Pancreas (tissue), 10 donors: Measurements from ENCODE around the gene ABCF1. TPM values are rescaled to one million over a fixed set of nuclear protein-coding genes. Genes with fewer than 3 reads are reported as not detected.

Source experiments
- ATAC-seq, 4 donors: fragments of 200-7000 bp; cut with Tn5 transposase; one replicate each; pipeline versions ENCODE4 v1.8.0 to v1.9.1; 2020; ENCODE audit warnings: mild to moderate bottlenecking in 4 of 4, moderate library complexity in 4 of 4
- DNase-seq, 6 donors: peaks; one replicate each; pipeline ENCODE4 v3.0.0-alpha.2; 2020
- FAIRE-seq: peaks from 2 replicates; lab custom pipeline; 2012; peaks lifted over from hg19 to GRCh38; lab: Jason Lieb, UNC
- H3K27ac ChIP-seq, 4 donors: fragments of 200-600 bp; sonication (generic); 1 replicate in 3 of 4; 2 replicates in 1 of 4; pipeline versions ENCODE4 v1.5.0 to v1.8.0; 2020
- H3K27me3 ChIP-seq, 4 donors: fragments of 200-600 bp; one replicate each; pipeline ENCODE4 v1.8.0; 2021
- H3K36me3 ChIP-seq, 3 donors: fragments of 200-600 bp; sonication (generic) in 1 of 3; one replicate each; pipeline versions ENCODE4 v1.5.0 to v1.8.0; 2020 to 2021
- H3K4me1 ChIP-seq, 3 donors: fragments of 200-600 bp; one replicate each; pipeline ENCODE4 v1.8.0; 2021
- H3K4me3 ChIP-seq, 4 donors: fragments of 200-600 bp; sonication (generic) in 2 of 4; one replicate each; pipeline versions ENCODE4 v1.5.0 to v1.8.0; 2020 to 2021
- H3K9me3 ChIP-seq, 4 donors: fragments of 200-600 bp; one replicate each; pipeline ENCODE4 v1.8.0; 2021
- CTCF ChIP-seq, 4 donors: fragments of 200-600 bp; sonication (generic) in 3 of 4; IDR thresholded peaks; one replicate each; pipeline versions ENCODE4 v1.5.0 to v1.8.0; 2021; ENCODE audit warnings: antibody characterized with exemption in 4 of 4
- WGBS, 2 donors: extraction: QIAGEN DNeasy Blood & Tissue Kit; methylation state at CpG; one replicate each; pipeline ENCODE4 v1.1.7; 2013; 5-methylcytosine and 5-hydroxymethylcytosine counted together
- intact Hi-C, 3 donors: fragments of 100-400 bp; cut with DNase I; formaldehyde crosslinking; loops; one replicate each; pipeline versions ENCODE4 v1.11.1 to v1.14.2; 2022
- polyA plus RNA-seq, 2 donors: library from polyadenylated mRNA; stranded (reverse); fragments of 200-250 nt; gene quantifications; one replicate each; pipeline ENCODE4 v1.2.3, GENCODE V29; 2013
- total RNA-seq, 6 donors: library from RNA; stranded (reverse); fragmentation: NEBNext Ultra II Directional in 4 of 6; extraction: Animal tissue kit (Norgen Biotek cat#: 25700) in 4 of 6; gene quantifications; one replicate each; pipeline versions ENCODE4 v1.2.1 to v1.2.4, GENCODE V29; 2021 to 2023
- donor health status: healthy with polysubstance abuse.
- donor health status: DM: no; HTN: no; CAD: no; lungs with moderate emphysema.
- donor health status: DM: no; HTN: no; CAD: no.
- donor health status: control.
- donor health status: control.
- donor health status: Bipolar disorder and iron deficiency.
- donor health status: DM: yes; HTN: yes; CAD: no.
- donor health status: DM: no; HTN: no; CAD: no.
- donor health status: DM: no; HTN: no; CAD: no.
- donor health status: DM: yes; HTN: yes; CAD: no.

The ABCF1 gene
- total and polyA plus RNA-seq, 8 donors, result 17.4 to 30.7 (median 24.9) TPM

GRCh38 chr6:30612687-30613248 lies 41.5 kb downstream of the ABCF1 start:
- intact Hi-C loops, result no loop called here
- TF ChIP-seq CTCF (IDR thresholded peaks at IDR 0.05), result no peak
- FAIRE-seq (no peak), DNase-seq (no peak), ATAC-seq (no peak)
- H3K27ac ChIP-seq, result peak overlapping the region in 2 of 4 donors; percentile 13 to 98
- H3K4me1 ChIP-seq, result peaks cover 18 to 38% (median 32%) of the 10 kb centered on the region in 3 donors
- no peaks in the 10 kb centered on the region for H3K9me3 ChIP-seq
- WGBS, 2 donors, result 24 to 30% methylated on average over 6 of the region's 6 CpGs
- H3K27me3 ChIP-seq, result no peaks in the 10 kb centered on the region
- H3K36me3 ChIP-seq, result peaks cover 0 to 29% (median 6%) of the 10 kb centered on the region in 3 donors
- no peak overlapping the region for H3K4me3 ChIP-seq

- DNase-seq (no peak), ATAC-seq (no peak), FAIRE-seq (no peak)
- intact Hi-C loops, result no loop called here
- peaks cover 18 to 38% (median 32%) of the 10 kb centered on the region in 3 donors for H3K4me1 ChIP-seq
- H3K27ac ChIP-seq, result peak overlapping the region in 3 of 4 donors; percentile 92 to 98 (median 98)
- H3K27me3 ChIP-seq, result no peaks in the 10 kb centered on the region
- no peak for TF ChIP-seq CTCF (IDR thresholded peaks at IDR 0.05)
- peaks cover 0 to 22% (median 6%) of the 10 kb centered on the region in 3 donors for H3K36me3 ChIP-seq
- peak overlapping the region in 3 of 4 donors; percentile 5 to 93 (median 79) for H3K4me3 ChIP-seq
- H3K9me3 ChIP-seq, result no peaks in the 10 kb centered on the region
Observed at GRCh38 chr6:30613251-30614043, 42.2 kb downstream of the ABCF1 start.

- H3K9me3 ChIP-seq, result no peaks in the 10 kb centered on the region
- H3K27me3 ChIP-seq, result no peaks in the 10 kb centered on the region
- FAIRE-seq (no peak), ATAC-seq (no peak), DNase-seq (no peak)
- no peak for TF ChIP-seq CTCF (IDR thresholded peaks at IDR 0.05)
- peak overlapping the region; percentile 92 to 98 (median 98) for H3K27ac ChIP-seq
- intact Hi-C loops, result no loop called here
- peak overlapping the region in 3 of 4 donors; percentile 5 to 93 (median 79) for H3K4me3 ChIP-seq
- WGBS, 2 donors, result 11 to 15% methylated on average over 8 of the region's 8 CpGs
- peaks cover 22 to 46% (median 32%) of the 10 kb centered on the region in 3 donors for H3K4me1 ChIP-seq
- peaks cover 0 to 14% (median 6%) of the 10 kb centered on the region in 3 donors for H3K36me3 ChIP-seq
Observed at GRCh38 chr6:30614044-30614842, 43.0 kb downstream of the ABCF1 start.

GRCh38 chr6:30614843-30615218 lies 43.6 kb downstream of the ABCF1 start:
- 0% methylated on average over 6 of the region's 6 CpGs for WGBS, 2 donors
- Histone ChIP-seq H3K9me3 (no peaks in the 10 kb centered on the region), H3K27ac (peak overlapping the region; percentile 92 to 98 (median 98)), H3K4me1 (peaks cover 24 to 44% (median 32%) of the 10 kb centered on the region in 3 donors), H3K4me3 (peak overlapping the region in 3 of 4 donors; percentile 79 to 93 (median 90)), H3K27me3 (no peaks in the 10 kb centered on the region), H3K36me3 (peaks cover 0 to 9% (median 6%) of the 10 kb centered on the region in 3 donors)
- intact Hi-C loops, result no loop called here
- TF ChIP-seq CTCF (IDR thresholded peaks at IDR 0.05), result no peak
- peak; percentile 98 for FAIRE-seq
- DNase-seq, result peak in 5 of 6 donors; percentile 78 to 94 (median 92)
- peak; percentile 58 to 77 (median 70) for ATAC-seq
